ENCODE results near the gene TMEM250. TPM values are rescaled to one million over a fixed set of nuclear protein-coding genes. Genes with fewer than 3 reads are reported as not detected.

TMEM250 gene
- total RNA-seq, 4 donors from 2014 or later, result 25.7 to 46.9 (median 41.5) TPM

DNA sequence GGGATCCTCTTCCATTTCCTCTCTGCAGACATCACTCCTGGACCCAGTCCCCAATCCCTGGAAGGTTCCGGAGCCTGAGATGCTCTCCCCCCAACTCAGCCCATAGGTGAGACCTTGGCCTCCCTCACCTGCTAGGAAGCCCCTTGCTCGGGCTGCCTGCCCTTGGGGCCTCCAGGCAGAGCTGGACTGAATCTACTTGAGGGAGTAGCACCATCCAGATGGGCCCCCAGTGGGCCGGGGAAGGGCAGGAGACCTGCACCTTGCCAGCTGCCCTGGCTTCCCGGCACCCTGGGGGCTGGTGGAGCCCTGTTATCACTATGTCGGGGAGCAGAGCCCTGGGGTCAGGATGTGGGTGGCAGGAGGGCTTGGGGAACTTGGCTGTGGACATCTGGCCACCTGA, 26.9 kb upstream of the TMEM250 start:
- H3K27ac ChIP-seq, result no peak overlapping the region
- ATAC-seq (no peak), DNase-seq (no peak)
- no peak for TF ChIP-seq POLR2A (IDR thresholded peaks at IDR 0.05)
- TF ChIP-seq, protein P1, sequence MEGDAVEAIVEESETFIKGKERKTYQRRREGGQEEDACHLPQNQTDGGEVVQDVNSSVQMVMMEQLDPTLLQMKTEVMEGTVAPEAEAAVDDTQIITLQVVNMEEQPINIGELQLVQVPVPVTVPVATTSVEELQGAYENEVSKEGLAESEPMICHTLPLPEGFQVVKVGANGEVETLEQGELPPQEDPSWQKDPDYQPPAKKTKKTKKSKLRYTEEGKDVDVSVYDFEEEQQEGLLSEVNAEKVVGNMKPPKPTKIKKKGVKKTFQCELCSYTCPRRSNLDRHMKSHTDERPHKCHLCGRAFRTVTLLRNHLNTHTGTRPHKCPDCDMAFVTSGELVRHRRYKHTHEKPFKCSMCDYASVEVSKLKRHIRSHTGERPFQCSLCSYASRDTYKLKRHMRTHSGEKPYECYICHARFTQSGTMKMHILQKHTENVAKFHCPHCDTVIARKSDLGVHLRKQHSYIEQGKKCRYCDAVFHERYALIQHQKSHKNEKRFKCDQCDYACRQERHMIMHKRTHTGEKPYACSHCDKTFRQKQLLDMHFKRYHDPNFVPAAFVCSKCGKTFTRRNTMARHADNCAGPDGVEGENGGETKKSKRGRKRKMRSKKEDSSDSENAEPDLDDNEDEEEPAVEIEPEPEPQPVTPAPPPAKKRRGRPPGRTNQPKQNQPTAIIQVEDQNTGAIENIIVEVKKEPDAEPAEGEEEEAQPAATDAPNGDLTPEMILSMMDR (IDR thresholded peaks at IDR 0.05 in 4 of 5, conservative IDR thresholded peaks at IDR 0.05 in 1 of 5), result no peak
- peaks cover 40 to 56% (median 54%) of the 10 kb centered on the region in 3 donors for H3K27me3 ChIP-seq
- no peaks in the 10 kb centered on the region for H3K36me3 ChIP-seq
- H3K4me3 ChIP-seq, result no peak overlapping the region
- no peaks in the 10 kb centered on the region for H3K4me1 ChIP-seq
- intact Hi-C loops (cut with DNase I; ENCODE audit: low total_unique reads), result no loop called here
- in situ Hi-C loops (cut with MboI; ENCODE audit: low sequenced_read_pairs in 4 of 4), result no loop called here
- H3K9me3 ChIP-seq, result no peaks in the 10 kb centered on the region

DNA sequence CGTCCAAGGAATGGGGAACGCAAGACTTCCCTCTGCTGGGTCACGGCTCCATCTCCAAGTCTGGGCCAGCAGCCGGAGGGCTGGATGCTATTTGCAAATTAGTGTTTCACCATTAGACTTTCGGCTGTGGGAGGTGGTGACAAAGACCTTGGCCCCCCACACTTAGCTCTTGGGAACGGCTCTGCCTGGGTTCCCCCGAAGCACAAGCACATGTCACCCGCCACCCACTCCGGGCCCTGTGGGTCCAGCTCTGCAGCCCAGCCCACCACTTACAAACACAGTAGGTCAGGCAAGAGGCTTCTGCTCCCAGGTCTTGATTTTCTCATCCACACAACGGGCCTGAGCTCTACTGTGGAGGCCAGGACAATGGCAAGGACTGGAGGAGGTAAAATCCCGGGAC, 25.8 kb upstream of the TMEM250 start:
- peaks cover 40 to 56% (median 54%) of the 10 kb centered on the region in 3 donors for H3K27me3 ChIP-seq
- TF ChIP-seq, protein P1 (IDR thresholded peaks at IDR 0.05 in 4 of 5, conservative IDR thresholded peaks at IDR 0.05 in 1 of 5), result no peak
- no peak for TF ChIP-seq POLR2A (IDR thresholded peaks at IDR 0.05)

DNA sequence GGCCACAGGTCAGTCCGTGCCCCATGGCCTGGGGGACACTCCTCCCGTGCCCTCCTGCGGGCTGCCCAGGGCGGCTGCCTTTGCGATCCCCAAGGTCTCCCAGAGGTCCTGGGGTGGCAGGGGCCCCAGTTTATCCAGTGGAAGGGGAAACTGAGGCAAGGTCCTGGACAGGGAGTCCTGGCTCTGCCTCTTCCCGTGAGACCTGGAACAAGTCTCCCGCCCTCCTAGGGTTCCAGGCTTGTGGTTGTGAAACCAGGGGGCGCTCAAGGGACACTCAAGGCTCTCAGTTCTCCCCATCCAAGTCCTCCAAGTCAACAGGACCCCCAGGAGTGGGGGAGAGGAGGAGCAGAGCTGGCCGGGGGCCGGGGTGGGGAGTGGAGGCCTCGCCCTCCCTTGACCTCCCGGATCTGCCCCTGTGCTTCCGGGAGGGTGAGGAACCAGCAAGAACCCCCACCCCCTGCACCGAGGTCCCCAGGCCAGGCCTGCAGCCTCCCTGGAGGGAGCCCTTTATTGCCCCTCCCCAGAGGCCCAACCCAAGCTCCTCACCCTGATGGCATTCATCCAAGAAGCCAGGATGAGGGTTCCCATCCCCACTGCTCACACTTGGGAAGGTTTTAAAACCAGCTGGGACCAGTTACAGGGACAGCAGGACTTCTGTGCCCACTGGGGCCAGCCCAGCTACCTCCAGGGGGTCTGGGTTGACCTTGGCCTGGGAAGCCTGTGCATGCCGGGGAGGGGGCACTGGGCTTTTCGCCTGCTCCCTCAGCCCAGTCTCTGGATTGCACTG, 24.7 kb upstream of the TMEM250 start:
- TF ChIP-seq POLR2A (IDR thresholded peaks at IDR 0.05), result no peak
- TF ChIP-seq, protein P1 (IDR thresholded peaks at IDR 0.05 in 4 of 5, conservative IDR thresholded peaks at IDR 0.05 in 1 of 5), result no peak
- intact Hi-C loops (cut with DNase I; ENCODE audit: low total_unique reads), result no loop called here

More for the DNA sequence above, 25.8 kb upstream of the TMEM250 start:
- no peak for ATAC-seq
- Histone ChIP-seq H3K36me3 (no peaks in the 10 kb centered on the region), H3K27ac (no peak overlapping the region), H3K4me3 (no peak overlapping the region), H3K9me3 (no peaks in the 10 kb centered on the region), H3K4me1 (no peaks in the 10 kb centered on the region)
- intact Hi-C loops (cut with DNase I; ENCODE audit: low total_unique reads) (no loop called here), in situ Hi-C loops (cut with MboI; ENCODE audit: low sequenced_read_pairs in 4 of 4) (no loop called here)
- no peak for DNase-seq

DNA sequence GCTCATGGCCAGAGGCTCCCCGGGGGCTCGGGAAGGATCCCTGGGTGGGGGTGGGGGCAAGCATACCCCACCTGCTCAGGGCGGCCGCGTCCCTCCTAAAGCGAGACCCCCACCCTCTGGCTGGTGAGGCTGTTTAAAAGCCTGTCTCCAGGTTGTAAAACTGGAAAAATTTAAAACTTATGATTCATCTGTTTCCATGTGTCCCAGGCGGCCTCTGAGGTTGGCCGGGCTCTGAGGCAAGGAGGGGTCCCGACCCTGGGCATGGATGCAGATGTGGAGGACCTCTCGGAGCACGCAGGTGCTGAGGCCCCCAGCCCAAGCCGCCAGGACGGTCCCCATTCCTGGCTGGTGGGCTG, 24.2 kb upstream of the TMEM250 start:
- no peak for ATAC-seq
- H3K9me3 ChIP-seq, result no peaks in the 10 kb centered on the region
- intact Hi-C loops (cut with DNase I; ENCODE audit: low total_unique reads) (no loop called here), in situ Hi-C loops (cut with MboI; ENCODE audit: low sequenced_read_pairs in 4 of 4) (no loop called here)
- H3K4me1 ChIP-seq, result no peaks in the 10 kb centered on the region
- H3K4me3 ChIP-seq, result no peak overlapping the region
- no peak for DNase-seq
- H3K36me3 ChIP-seq, result no peaks in the 10 kb centered on the region
- no peak overlapping the region for H3K27ac ChIP-seq
- peaks cover 42 to 54% (median 47%) of the 10 kb centered on the region in 3 donors for H3K27me3 ChIP-seq
- no peak for TF ChIP-seq POLR2A (IDR thresholded peaks at IDR 0.05)
- TF ChIP-seq, protein P1 (IDR thresholded peaks at IDR 0.05 in 4 of 5, conservative IDR thresholded peaks at IDR 0.05 in 1 of 5), result no peak

More for the DNA sequence above, 24.7 kb upstream of the TMEM250 start:
- ATAC-seq (no peak), DNase-seq (no peak)
- H3K4me1 ChIP-seq, result no peaks in the 10 kb centered on the region
- no peak overlapping the region for H3K27ac ChIP-seq
- peaks cover 45 to 54% (median 52%) of the 10 kb centered on the region in 3 donors for H3K27me3 ChIP-seq
- no peak overlapping the region for H3K4me3 ChIP-seq
- no peaks in the 10 kb centered on the region for H3K36me3 ChIP-seq
- in situ Hi-C loops (cut with MboI; ENCODE audit: low sequenced_read_pairs in 4 of 4), result no loop called here
- no peaks in the 10 kb centered on the region for H3K9me3 ChIP-seq

All from gastrocnemius medialis (tissue), 4 donors.